Vein endothelial cell (primary cell): ENCODE data around the gene TADA3. TPM values are rescaled to one million over a fixed set of nuclear protein-coding genes. Genes with fewer than 3 reads are reported as not detected.

ENCODE experiments used
- total RNA-seq: library from RNA; depleted of rRNA; stranded (reverse); fragments of >200 nt; gene quantifications from 2 replicates; pipeline ENCODE4 v1.2.3, GENCODE V29; 2012

The TADA3 gene, protein sequence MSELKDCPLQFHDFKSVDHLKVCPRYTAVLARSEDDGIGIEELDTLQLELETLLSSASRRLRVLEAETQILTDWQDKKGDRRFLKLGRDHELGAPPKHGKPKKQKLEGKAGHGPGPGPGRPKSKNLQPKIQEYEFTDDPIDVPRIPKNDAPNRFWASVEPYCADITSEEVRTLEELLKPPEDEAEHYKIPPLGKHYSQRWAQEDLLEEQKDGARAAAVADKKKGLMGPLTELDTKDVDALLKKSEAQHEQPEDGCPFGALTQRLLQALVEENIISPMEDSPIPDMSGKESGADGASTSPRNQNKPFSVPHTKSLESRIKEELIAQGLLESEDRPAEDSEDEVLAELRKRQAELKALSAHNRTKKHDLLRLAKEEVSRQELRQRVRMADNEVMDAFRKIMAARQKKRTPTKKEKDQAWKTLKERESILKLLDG
- total RNA-seq, result 50.6 and 56.7 TPM in 2 replicates

DNA sequence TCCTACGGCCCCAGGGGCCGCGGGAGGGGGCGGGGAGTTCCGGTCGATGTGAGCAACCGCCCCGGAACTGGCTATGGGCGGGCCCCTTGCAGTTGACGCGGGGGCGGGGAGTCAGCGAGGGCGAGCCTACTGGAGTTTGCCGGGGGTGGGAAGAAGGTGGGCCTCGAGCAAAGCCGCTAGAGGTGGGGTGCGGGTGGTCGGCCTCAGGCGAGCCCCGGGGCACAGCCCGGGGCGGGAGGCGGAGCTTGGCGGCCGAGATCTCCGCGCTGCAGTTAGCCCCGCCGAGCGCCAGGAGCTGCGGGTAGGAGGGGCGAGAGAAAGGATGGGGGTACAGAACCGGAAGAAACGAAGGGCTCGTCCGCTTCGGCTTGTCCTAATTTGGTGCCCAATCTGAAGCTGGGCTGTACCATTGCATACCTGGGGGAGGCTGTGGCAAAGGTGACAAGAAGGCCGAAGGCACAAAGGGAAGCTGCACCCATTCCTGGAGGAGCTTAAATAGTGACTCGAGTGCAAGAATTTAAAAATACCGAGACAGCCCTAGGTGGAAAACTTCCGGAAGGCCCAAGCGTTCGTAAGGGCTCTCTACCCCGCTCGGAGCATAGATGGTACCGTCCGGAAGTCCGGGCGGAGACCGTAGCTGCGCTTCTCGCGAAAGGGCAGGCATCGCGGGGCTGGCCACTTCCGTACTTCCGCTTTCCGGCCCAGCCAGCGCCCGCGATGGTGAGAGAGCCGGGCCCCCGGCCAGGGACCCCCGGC, at the start of gene TADA3, which contains the start of gene ARPC4:
TSS of gene TADA3 (minus strand) at position 69 of the 756 bp plus-strand sequence. CDS start 1,007 bp downstream, outside the sequence.
TSS of gene ARPC4 (plus strand) at position 678 of the 756 bp plus-strand sequence. CDS start at position 718, 40 bp downstream.

DNA sequence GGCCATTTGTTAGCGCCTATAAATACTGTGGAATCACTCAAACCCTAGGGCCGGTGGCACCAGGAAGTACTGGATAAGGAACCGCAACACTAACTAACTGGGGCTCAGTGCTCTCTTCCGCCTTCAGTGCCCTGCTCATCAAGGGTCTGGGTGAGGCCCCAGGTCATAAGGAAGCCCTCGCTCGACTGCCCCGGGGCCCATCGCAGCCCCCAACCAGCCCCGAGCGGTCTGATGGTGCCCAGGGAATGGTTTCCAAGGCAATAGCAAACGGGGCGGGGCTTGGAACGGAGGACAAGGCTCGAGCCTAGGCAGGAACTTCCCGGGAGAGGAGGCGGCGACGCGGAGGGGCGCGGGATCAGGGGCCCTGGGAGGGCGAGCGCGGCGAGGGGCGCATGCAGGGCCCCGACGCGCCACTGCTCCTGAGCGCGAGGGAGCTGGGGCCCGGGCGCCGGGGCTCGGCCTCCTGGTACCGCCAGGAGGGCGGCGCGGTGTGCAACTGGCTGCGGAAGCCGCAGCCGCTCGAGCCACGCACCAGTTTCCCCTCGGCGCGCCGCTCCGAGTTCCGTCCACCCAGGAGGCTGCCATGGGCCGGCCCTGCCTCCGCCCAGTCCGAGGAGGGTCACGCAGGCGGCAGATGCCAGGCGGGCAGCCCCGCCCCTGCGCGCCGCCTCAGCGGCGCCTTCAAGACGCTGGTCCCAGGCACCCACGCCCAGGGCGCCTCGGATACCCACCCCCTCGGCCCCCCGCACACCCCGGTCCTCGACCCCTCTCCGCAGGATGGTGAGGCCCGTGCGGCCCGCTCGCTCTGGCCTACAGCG, 17.6 kb upstream of the TADA3 start, which contains the start of gene TTLL3:
TSS of gene TTLL3 (plus strand) at position 648 of the 818 bp plus-strand sequence. CDS start 400 bp downstream, outside the sequence.

DNA sequence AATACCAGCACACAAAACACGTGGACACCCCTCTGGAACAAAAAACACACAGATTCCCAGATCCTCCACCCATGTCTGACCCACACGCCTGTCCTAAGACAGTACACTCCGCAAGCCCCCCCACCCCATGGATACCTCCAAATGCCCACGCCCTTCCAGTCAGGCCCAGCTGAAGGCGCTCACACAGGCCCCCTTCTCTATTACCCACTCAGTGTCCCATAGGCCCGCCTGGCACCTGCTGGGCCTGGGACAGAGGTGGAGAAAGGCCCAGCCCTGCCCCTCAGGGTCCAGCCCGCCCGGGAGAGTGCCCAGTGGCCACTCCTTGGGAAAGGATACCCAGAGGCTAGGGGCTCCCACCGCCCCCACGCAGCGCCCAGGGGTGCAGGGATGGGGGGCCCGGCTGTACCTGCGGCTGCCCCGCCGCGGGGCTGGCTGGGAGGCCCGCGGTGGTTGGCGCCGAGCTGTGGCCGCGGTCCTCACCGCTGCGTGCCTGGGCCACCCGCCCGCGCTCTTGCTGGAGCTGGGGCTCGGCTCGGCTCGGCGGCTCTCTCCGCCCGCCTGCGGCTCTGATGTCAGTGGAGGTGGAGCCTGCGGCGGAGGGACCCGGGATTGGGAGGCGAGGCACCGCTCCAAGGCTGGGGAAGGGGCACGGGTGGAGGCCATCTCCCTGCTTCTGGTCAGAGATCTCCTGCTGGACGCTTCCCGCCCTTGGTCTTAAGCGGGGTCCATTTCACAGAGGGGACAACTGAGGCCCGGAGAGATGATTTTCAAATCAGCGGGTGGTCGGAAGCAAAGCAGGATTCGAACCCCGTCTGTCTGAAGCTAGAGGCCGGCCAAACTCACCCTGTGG, 22.6 kb downstream of the TADA3 start, which contains the start of gene CAMK1:
TSS of gene CAMK1 (minus strand) at position 522 of the 850 bp plus-strand sequence. CDS start 2,198 bp downstream, outside the sequence.

GRCh38 chr3:9749645-9750555, 42.4 kb downstream of the TADA3 start, which contains the start of gene OGG1:
Gene OGG1, plus strand, starts transcription at chr3:9749952. Its CDS starts 335 bp downstream, at chr3:9750287.

DNA sequence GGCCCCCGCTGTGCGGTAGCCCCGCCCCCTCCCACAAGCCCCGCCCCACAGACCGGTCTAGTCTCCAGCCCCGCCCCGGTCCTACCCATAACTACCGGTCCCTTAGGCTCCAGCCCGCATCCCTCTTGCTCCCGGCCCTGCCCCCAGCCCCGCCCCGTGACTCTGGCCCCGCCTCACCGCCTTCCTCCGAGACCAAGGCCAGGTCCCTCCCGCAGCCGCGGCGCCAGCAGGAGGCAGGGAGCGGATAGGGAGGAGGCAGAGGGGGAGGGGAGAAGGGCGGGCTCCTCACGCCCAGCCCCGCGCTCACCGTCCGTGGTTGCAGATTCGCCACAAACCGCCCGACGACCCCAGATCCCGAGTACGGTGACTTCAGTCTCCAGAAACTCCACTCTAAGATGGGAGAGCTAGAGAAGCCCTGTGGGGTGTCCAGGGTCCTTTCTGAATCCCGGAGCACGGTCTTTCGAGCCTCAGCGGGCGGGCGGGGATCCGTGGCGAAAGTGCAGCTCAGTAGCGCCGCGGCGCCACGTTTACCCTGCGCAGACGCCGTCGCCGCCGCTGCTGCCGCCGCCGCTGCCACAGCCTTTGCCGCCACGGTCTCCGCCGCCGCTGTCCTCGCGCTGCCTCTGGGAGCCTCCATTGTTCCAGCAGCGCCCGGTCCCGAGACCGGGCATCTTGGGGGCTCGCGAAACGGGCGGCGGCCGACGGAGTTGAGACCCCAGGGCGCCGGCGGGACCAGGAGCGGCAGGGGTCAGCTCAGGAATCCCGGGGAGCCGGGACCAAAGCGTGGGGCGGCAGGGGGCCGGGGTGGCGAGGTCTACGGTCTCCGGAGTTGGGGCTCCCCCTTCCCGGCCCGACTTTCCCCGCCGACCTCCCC, 60.8 kb downstream of the TADA3 start, which contains the start of gene BRPF1:
TSS of gene BRPF1 (plus strand) at position 530 of the 874 bp plus-strand sequence. CDS start 2,406 bp downstream, outside the sequence.

Other genes with a start within 250 kb of the TADA3 start
- under 0.01 TPM in 1 of 2 replicates, not detected in the other for gene LHFPL4, start 238.7 kb downstream of the TADA3 start, total RNA-seq
- 59.8 and 61.4 TPM in 2 replicates for gene MTMR14, start 143.0 kb downstream of the TADA3 start, total RNA-seq
- gene CPNE9, start 88.6 kb downstream of the TADA3 start, total RNA-seq, result not detected in 2 replicates
- 30.9 and 34.3 TPM in 2 replicates for gene BRPF1, start 60.7 kb downstream of the TADA3 start, total RNA-seq
- gene OGG1, start 42.5 kb downstream of the TADA3 start, total RNA-seq, result 22.9 and 27.8 TPM in 2 replicates
- gene CAMK1, start 22.5 kb downstream of the TADA3 start, total RNA-seq, result 23.2 and 25.2 TPM in 2 replicates
- gene ARPC4, start 609 bp upstream of the TADA3 start, total RNA-seq, result 355 and 367 TPM in 2 replicates
- gene TTLL3, start 17.8 kb upstream of the TADA3 start, total RNA-seq, result 21.8 and 26.1 TPM in 2 replicates
- gene RPUSD3, start 51.5 kb upstream of the TADA3 start, total RNA-seq, result 24.4 and 30.1 TPM in 2 replicates
- not detected in 2 replicates for gene CIDEC, start 87.8 kb upstream of the TADA3 start, total RNA-seq
- gene JAGN1, start 98.1 kb upstream of the TADA3 start, total RNA-seq, result 25.2 and 26.9 TPM in 2 replicates
- gene IL17RE, start 110.4 kb upstream of the TADA3 start, total RNA-seq, result 0.33 and 0.57 TPM in 2 replicates
- 15.9 and 28.4 TPM in 2 replicates for gene IL17RC, start 124.6 kb upstream of the TADA3 start, total RNA-seq
- gene CRELD1, start 141.4 kb upstream of the TADA3 start, total RNA-seq, result 19.1 and 25.2 TPM in 2 replicates
- 2.0 TPM in 2 replicates for gene PRRT3, start 159.9 kb upstream of the TADA3 start, total RNA-seq
- 47.7 and 69.8 TPM in 2 replicates for gene EMC3, start 194.4 kb upstream of the TADA3 start, total RNA-seq
- gene FANCD2, start 234.0 kb upstream of the TADA3 start, total RNA-seq, result 14.4 and 29.4 TPM in 2 replicates